GM19099 (cell line): ENCODE results near the gene SHOC2.

Experiments
- POLR2A ChIP-seq: IDR thresholded peaks from 3 replicates; pipeline ENCODE4 v1.6.1; 2011; ENCODE audit warnings: low read depth; ENCODE audit not compliant: insufficient read length; ENCODE audit errors: extremely low read depth

The SHOC2 gene

DNA sequence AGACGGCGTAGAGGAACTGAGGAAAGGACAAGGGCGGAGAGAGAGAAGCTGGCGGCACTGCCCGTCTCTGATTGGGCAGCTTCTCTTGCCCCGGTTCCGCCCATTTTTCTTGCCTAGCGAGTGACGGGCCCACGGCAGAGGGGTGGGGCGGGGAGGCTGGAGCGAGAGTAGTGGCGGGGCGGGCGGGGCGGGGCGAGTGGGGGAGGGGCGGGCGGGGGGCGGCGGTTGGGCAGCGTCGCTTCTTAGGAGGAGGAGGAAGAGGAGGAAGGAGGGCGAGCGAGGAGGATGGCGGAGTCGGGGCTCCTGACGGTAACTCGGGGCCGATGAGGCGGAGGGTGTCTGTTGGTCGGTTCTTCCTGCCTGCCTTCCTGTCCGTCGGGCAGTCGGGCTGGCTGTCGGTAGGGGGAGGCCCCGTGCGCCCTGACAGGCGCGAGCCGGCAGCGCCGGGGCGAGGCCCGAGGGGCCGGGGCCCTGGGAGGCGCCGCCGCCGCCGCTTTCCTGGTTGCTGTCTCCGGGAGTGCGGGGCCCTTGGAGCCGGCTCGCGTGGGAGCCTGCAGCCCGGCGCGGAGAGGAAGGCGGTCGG is at the start of gene SHOC2:
Gene SHOC2 (plus strand): TSS at position 256 of the 583 bp plus-strand sequence. CDS start 44,755 bp downstream, outside the sequence.
- peak; percentile 91 for TF ChIP-seq POLR2A

DNA sequence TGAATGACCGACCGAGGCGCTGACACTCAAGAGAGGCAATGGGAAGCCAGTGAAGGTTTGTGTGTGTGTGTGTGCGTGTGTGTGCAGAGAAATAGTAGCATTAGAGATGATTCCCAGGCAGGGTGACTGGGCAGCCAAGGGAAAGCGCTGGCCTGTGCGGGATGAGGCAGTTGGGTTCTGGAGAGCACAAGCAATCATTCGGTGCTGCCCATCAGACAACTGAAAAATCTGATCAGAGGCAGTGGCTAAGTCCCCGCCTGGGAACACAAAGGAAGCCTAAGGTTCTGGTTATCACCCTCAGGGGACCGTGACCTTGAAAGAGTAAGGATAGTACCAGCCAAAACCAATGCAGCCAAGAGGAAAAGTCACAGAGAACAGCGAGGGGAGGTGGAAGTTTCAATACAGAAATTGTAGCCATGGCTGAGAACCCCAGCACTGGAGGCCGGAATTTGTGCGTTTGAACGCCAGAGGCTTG is 48.5 kb upstream of the SHOC2 start:
- TF ChIP-seq POLR2A, result no peak

DNA sequence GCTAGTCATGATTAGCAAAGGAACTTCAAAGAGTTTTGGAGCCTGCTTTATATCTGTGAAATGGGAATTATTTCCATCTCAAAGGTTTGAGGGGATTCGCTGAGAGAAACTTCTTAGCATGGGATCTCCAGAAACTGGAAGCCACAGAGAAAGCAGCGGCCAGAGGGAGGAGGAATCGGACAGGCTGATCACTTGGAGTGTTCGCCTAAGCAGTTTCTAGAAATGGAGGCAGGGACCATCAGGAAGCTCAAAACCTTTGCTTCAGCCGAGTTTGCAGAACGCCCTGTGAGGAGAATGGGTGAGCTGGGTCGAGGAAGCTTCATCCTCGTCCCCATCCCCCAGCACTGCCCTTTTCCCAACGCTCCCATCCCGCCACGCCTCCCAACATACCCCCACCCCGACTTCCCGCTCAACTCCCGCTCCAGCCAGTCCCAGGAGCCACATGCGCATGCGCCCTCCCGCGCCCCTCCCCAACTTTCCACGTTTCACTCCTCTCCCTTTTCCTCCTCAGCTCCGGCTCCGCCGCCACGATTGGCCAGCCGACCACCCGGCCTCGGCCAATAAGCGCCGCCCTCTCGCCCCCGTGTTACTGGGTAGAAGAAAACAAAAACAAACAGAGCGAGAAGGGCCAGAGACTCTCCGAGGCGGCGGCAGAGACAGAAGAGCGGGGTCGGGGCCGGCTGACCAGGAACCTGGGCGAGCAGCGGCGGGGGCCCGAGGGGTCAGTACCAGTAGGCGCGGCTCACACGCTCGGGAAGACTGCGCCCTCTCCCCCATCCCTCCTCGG is 47.9 kb upstream of the SHOC2 start, which contains the start of gene PDCD4:
Gene PDCD4 (plus strand): TSS at position 631 of the 787 bp plus-strand sequence. CDS start 4,100 bp downstream, outside the sequence.
- TF ChIP-seq POLR2A, result peak; percentile 87

DNA sequence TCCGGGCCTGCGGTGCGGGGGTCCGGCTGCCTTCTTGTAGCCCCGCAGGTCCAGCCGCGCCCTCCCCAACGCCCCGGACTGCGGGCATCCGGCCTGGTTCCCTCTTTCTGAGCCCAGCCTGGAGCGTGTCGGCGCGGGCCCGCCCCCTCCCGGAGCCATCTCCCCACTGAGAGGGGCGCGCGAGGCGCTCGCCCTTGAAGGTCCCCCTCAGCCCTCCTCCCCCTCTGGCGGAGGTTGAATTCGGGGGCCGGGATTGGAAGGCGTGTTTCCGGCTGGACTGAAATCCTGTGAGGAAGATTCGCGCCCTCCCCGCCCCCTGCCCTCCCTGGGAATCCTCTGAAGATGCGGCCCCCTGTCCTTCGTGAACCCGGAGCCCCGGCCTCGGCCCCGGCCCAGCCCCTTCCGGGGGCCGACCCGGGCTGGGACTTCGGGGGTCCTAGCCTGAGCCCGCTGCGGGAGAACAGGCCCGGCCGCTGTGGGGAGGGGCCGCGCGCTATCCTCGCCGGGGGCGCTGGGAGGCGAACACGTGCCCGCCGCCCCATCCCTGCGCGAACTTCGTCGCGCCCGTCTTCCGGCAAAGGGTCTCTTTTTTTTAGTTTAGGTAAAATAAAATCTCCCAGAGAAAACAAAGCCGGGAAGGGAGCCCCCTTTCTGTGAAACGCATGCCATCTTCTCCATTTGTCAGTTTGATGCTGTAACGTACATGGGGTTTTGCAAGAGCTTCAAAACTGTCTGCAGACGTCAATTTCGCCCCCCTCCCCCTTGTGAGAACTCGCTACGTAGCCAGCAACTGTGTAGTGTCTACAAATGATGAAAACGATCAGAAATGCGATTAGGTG is 47.0 kb upstream of the SHOC2 start:
- no peak for TF ChIP-seq POLR2A

DNA sequence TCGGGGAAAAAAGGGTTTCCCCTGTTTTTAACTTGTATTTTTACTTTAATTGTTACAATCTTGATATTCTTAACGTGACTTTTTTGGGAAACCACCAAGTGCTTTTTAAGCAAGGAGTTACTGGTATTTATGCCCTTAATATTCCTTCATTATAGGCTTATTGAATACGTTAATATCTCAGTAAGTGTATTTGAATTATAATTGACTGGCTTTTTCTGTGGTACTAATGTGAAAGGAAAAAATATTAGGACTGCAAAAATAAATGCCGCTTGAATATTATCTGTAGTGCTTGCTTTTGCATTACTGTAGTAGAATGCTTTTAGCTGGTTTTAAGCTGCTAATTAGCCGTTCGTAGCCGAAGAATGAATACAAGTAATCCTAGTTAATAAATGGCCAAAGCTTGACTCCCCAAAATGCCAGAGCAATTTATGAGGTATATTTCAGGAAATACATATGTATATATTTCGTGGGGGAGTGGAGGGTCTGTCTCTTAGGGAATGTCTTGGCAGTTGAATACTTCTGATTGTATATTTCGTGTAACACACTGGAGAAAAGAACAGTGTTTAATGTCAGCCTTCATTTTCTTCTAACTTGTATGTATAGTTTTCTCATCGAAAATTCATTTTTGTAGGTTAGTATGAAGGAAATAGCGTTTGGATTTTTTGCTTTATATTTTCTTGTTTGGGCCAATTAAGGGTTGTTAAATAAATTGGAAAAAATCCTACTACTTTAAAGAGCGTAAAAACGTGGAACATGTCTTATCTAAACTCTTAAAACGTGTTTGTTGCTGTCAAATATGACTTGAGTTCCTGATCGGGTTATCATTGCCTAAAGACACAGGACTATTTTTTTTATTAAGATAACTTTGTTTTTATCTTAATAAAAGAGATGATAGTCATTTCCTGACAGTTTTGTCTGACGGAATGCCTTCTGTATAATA is 46.1 kb upstream of the SHOC2 start:
- TF ChIP-seq POLR2A, result no peak

GRCh38 chr10:110873951-110874350 is 45.5 kb upstream of the SHOC2 start:
- no peak for TF ChIP-seq POLR2A

- TF ChIP-seq POLR2A, result no peak
Observed at GRCh38 chr10:110876000-110876399, 43.4 kb upstream of the SHOC2 start.

GRCh38 chr10:110876788-110877187 is 42.6 kb upstream of the SHOC2 start:
- no peak for TF ChIP-seq POLR2A

DNA sequence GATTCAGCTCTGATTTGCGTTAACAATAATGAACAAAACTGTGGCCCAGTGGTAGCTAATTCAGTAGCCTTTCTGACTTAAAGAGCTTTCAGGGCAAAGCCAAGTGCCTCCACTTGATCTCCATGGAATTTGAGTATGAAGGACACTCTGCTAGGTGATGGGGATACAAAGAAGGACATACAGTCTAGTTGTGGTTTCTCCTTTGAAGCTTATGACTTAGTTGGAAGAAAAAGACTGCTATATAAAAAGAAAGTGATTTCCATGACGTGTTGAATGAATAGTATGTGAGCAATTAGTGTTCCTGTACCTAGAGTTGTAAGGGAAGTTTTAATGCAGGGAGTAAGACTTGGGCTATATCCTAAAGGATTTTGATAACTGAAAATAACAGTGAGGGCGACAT is 39.4 kb upstream of the SHOC2 start:
- TF ChIP-seq POLR2A, result no peak

GRCh38 chr10:110881247-110881646 is 38.2 kb upstream of the SHOC2 start:
- no peak for TF ChIP-seq POLR2A

- no peak for TF ChIP-seq POLR2A
Observed at GRCh38 chr10:110881905-110882304, 37.5 kb upstream of the SHOC2 start.

GRCh38 chr10:110883924-110884323 is 35.5 kb upstream of the SHOC2 start:
- TF ChIP-seq POLR2A, result no peak

- TF ChIP-seq POLR2A, result no peak
Observed at GRCh38 chr10:110885932-110886674, 33.3 kb upstream of the SHOC2 start.
